GM18511 (cell line): ENCODE measurements around the gene ZNF629.

ENCODE experiments used
- ATAC-seq: cut with Tn5 transposase; IDR thresholded peaks from one replicate; pipeline ENCODE4 v1.9.1; 2021; ENCODE audit warnings: mild to moderate bottlenecking, moderate library complexity; ENCODE audit not compliant: unreplicated experiment

Gene ZNF629

DNA sequence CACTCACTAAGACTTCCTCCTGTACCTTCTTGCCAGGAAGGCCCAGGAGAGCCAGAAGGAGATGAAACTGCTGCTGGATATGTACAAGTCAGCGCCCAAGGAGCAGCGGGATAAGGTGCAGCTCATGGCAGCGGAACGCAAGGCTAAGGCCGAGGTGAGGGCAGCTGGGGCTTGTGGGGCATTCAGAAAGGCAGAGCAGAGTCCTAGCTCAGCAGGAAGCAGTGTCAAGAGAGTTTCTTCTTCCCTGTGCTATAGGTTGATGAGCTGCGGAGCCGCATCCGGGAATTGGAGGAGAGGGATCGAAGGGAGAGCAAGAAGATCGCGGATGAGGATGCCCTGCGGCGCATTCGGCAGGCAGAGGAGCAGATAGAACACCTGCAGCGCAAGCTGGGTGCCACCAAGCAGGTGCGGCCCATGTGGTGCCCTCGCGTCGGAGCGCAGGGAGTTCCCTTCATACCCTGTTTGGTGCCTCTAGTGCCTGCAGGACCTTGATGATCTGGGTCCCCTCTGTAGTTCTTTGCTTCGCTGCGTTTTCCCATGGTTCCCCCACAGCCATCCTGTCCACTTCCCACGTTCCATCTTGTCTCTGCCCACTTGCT is 18.3 kb downstream of the ZNF629 start:
- ATAC-seq: no peak

- ATAC-seq: no peak
Measured at GRCh38 chr16:30767767-30768465, 19.1 kb downstream of the ZNF629 start.

DNA sequence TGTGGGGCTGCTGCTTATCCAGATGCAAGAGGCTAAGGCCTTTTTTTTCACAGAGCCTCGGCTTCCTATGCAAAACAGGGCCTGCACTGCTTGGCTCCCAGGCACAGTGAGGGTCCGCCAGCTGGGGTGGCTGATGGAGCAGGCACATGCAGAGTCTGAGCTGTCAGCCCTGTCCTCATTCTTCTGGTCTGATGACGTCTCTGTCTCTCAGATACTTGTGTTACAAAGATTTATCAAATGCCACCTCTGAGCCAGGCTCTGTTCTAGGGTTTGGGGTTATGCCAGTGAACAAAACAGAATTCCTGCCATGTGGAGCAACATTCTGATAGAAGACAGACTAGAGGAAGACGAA is 20.1 kb downstream of the ZNF629 start:
- no peak for ATAC-seq

- ATAC-seq: no peak
Measured at GRCh38 chr16:30766206-30766932, 20.6 kb downstream of the ZNF629 start.

- ATAC-seq: no peak
Measured at GRCh38 chr16:30764816-30765465, 22.1 kb downstream of the ZNF629 start.

GRCh38 chr16:30764086-30764485 is 22.9 kb downstream of the ZNF629 start:
- no peak for ATAC-seq

GRCh38 chr16:30762991-30763725 is 23.8 kb downstream of the ZNF629 start:
- no peak for ATAC-seq

- ATAC-seq: peak; percentile 91
Measured at GRCh38 chr16:30761928-30762902, 24.8 kb downstream of the ZNF629 start, which contains the start of the genes CFAP119 and RNF40. CFAP119 (minus strand) TSS chr16:30762062; CDS start chr16:30761748, 314 bp downstream. RNF40 (plus strand) TSS chr16:30762322; CDS start chr16:30762546, 224 bp downstream.

DNA sequence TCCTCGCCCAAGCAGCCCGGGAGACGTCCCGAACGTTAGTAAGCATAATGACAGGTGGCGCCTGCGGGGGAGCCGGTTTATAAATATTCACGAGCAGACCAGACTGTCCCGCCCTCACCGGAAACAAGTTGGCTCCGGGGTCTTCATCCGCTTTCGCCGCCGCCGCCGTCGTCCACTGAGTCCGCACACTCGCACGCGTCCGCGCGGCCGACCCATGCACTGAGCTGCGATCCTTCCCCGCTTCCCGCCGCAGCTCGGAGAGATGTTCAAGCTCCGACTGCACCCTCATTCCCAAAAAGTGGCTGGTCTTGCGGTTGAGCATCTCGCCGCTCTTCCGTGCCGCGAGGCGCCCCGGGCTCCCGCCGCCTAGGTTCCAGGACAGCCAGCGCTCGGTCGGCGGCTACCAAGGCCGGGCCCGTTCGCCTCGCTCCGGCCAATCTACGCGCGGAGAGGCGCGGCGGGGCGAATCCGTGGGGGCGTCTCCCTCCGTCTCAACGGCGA is 25.5 kb downstream of the ZNF629 start:
- ATAC-seq: peak; percentile 49

GRCh38 chr16:30760577-30761426 is 26.2 kb downstream of the ZNF629 start:
- no peak for ATAC-seq

DNA sequence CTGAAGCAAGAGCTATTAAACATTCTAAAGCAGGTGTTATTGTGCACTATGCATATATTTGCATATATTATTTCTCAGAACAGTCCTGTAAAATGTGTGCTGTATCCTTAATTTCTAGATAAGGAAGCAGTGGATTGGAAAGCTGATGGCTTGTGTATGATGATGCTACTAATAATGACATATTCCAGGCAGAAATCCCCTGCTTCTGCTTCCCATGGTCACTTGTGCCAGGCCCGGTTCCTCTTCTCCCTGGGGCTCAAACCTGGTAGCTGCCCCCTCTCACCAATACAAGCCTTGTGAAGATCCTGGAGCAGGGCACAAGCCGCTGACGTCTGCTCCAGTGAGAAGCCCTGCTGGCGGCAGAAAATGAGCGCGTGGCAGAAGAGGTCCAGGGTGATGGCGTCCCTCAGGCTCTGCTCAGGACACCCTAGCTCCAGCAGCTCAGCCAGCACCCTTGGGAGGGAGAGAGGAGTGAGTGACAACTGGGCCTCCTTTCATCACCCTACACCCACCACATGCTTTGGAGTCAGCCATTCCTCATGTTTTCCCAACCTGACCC is 26.9 kb downstream of the ZNF629 start:
- no peak for ATAC-seq

DNA sequence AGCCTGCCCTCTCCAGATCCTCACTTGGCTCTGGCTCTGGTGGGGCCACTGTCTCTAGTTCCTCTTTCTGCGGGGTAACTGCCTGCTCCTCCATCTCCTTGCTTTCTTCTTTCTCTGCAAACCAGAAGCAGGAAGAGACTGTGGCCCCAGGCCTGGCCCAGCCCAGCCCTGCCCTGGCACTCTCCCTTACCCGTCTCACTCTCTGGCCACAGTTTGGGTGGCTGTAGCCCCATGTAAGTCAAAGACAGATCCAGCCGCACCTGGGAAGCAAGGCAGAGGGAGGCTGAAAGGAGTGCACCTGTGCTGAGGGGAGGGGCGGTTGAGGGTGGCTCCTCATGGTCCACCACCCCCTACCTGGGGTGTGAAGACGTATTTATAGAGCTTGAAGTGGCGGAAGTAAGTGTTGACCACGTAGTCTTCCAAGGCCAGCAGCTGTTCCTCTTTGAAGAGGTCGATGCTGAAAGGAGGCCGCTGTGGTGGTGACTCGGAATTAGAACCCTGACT is 28.0 kb downstream of the ZNF629 start:
- no peak for ATAC-seq

- ATAC-seq: no peak
Measured at GRCh38 chr16:30757316-30757715, 29.7 kb downstream of the ZNF629 start.

- no peak for ATAC-seq
Measured at GRCh38 chr16:30756781-30757100, 30.3 kb downstream of the ZNF629 start.

DNA sequence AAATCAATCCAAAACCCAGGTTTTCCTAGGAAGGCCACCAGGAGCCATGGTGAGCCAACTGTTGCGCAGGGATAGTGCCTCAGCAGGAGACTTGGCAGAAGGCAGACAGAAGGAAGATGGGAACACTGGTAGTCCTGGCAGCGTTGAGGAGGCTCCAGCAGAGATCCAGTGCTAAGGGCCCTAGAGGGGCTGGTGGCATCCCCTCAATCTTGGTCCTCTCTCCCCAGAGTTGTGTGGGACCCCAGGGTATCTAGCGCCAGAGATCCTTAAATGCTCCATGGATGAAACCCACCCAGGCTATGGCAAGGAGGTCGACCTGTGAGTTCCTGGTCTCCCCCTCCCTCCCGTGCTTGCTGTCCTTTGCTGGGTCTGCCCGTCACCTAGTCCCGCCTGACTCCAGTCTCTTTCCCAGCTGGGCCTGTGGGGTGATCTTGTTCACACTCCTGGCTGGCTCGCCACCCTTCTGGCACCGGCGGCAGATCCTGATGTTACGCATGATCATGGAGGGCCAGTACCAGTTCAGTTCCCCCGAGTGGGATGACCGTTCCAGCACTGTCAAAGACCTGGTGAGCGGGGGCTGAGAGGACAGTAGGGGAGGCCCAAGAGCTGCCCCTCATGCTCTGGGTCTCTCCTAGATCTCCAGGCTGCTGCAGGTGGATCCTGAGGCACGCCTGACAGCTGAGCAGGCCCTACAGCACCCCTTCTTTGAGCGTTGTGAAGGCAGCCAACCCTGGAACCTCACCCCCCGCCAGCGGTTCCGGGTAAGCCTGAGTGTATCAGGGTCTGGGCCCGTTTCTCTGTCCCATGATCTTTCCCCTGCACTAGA is 30.8 kb downstream of the ZNF629 start:
- no peak for ATAC-seq

GRCh38 chr16:30753596-30753995 is 33.4 kb downstream of the ZNF629 start:
- ATAC-seq: no peak

- no peak for ATAC-seq
Measured at GRCh38 chr16:30750876-30751465, 36.0 kb downstream of the ZNF629 start.
